Right lobe of liver (tissue), 6 donors: Measurements from ENCODE around the gene NBEAL1. TPM values are rescaled to one million over a fixed set of nuclear protein-coding genes. Genes with fewer than 3 reads are reported as not detected.
"Not testable (repeated sequence)": the region's sequence is repeated elsewhere in the genome, so short reads cannot be mapped to it uniquely, and the experiment has no call there.

Experiments
- ATAC-seq, 4 donors: fragments of 200-7000 bp; cut with Tn5 transposase; one replicate each; pipeline ENCODE4 v1.9.1; 2020; ENCODE audit warnings: mild to moderate bottlenecking in 4 of 4, moderate library complexity in 4 of 4
- DNase-seq, 3 donors: peaks; one replicate each; pipeline ENCODE4 v3.0.0-alpha.2; 2020
- H3K27ac ChIP-seq, 3 donors: fragments of 200-600 bp; one replicate each; pipeline ENCODE4 v1.8.0; 2022
- H3K27me3 ChIP-seq, 2 donors: fragments of 200-600 bp; one replicate each; pipeline ENCODE4 v1.8.0; 2022
- H3K36me3 ChIP-seq, 4 donors: fragments of 200-600 bp; sonication (generic) in 1 of 4; one replicate each; pipeline versions ENCODE4 v1.5.1 to v1.8.0; 2017 to 2022; ENCODE audit warnings: control low read depth in 1 of 4
- H3K4me1 ChIP-seq, 4 donors: fragments of 200-600 bp; sonication (generic) in 1 of 4; one replicate each; pipeline versions ENCODE4 v1.5.1 to v1.8.0; 2017 to 2022; ENCODE audit warnings: control low read depth in 1 of 4
- H3K4me3 ChIP-seq, 3 donors: fragments of 200-600 bp; one replicate each; pipeline ENCODE4 v1.8.0; 2022
- H3K9me3 ChIP-seq, 4 donors: fragments of 200-600 bp; sonication (generic) in 1 of 4; one replicate each; pipeline versions ENCODE4 v1.5.1 to v1.8.0; 2017 to 2022; ENCODE audit warnings: control low read depth in 1 of 4
- POLR2A ChIP-seq: fragments of 450-650 bp; IDR thresholded peaks from one replicate; pipeline ENCODE4 v1.6.1; 2017; ENCODE audit warnings: antibody characterized with exemption, mild to moderate bottlenecking
- WGBS: methylation state at CpG from one replicate; pipeline ENCODE4 v1.1.6; 2018; ENCODE audit warnings: low coverage, low lambda C conversion rate; ENCODE audit not compliant: insufficient coverage; ENCODE audit errors: missing lambda C conversion rate; 5-methylcytosine and 5-hydroxymethylcytosine counted together
- intact Hi-C, 2 donors: fragments of 100-400 bp; cut with DNase I; formaldehyde crosslinking; loops; one replicate each; pipeline versions ENCODE4 v1.11.2 to v1.14.1; 2022
- total RNA-seq, 6 experiments: library from RNA; depleted of rRNA in 2 of 6; stranded (reverse); fragments of >200 nt in 2 of 6; fragmentation: NEBNext Ultra II Directional in 3 of 6; extraction: Animal tissue kit (Norgen Biotek cat#: 25700) in 3 of 6; gene quantifications; one replicate each; pipeline versions ENCODE4 v1.1.0 to v1.2.4, GENCODE V29; 2016 to 2023
- TF ChIP-seq, protein P1 (sequence below), 4 donors: fragments of 200-600 bp in 3 of 4; fragments of 450-650 bp in 1 of 4; IDR thresholded peaks; one replicate each; pipeline versions ENCODE4 v1.5.1 to v1.8.0; 2016 to 2022; ENCODE audit warnings: antibody characterized with exemption in 4 of 4, mild to moderate bottlenecking in 2 of 4
- donor health status: DM: no; HTN: yes; CAD: no.
- donor health status: DM: no; HTN: no; CAD: no.
- donor health status: DM: no; HTN: no; CAD: no.
- donor health status: DM: no; HTN: yes; CAD: no.
- donor health status: DM: no; HTN: yes; CAD: no.

The NBEAL1 gene
- total RNA-seq, 6 experiments from 2014 or later = 16.4 to 28.6 (median 21.9) TPM

DNA sequence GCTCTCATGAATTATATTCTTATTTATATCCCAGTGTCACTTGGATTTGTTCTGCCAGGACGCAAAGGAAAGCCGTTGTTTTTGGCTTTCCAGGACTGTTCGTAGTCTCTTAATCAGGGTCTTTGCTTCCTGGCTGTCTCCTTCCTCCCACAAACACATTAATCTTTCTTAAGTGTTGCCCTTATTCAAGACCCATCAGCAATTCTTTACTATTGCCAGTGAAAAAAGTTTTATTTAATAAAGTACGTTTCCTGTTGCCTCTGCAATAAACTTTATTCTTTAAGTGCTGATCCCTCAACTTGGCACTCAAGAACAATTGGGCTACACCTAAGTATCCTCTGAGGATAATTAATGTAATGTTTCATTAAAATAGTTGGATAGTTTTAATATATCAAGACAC lies 155.8 kb downstream of the NBEAL1 start:
- intact Hi-C loops = no loop called here
- no peaks in the 10 kb centered on the region for H3K9me3 ChIP-seq
- WGBS = 69% methylated on average over 4 of the region's 4 CpGs
- no peaks in the 10 kb centered on the region for H3K27me3 ChIP-seq
- ATAC-seq (no peak), DNase-seq (no peak)
- no peak overlapping the region for H3K27ac ChIP-seq
- no peaks in the 10 kb centered on the region for H3K4me1 ChIP-seq
- H3K4me3 ChIP-seq = no peak overlapping the region
- TF ChIP-seq POLR2A = no peak
- TF ChIP-seq, protein P1, sequence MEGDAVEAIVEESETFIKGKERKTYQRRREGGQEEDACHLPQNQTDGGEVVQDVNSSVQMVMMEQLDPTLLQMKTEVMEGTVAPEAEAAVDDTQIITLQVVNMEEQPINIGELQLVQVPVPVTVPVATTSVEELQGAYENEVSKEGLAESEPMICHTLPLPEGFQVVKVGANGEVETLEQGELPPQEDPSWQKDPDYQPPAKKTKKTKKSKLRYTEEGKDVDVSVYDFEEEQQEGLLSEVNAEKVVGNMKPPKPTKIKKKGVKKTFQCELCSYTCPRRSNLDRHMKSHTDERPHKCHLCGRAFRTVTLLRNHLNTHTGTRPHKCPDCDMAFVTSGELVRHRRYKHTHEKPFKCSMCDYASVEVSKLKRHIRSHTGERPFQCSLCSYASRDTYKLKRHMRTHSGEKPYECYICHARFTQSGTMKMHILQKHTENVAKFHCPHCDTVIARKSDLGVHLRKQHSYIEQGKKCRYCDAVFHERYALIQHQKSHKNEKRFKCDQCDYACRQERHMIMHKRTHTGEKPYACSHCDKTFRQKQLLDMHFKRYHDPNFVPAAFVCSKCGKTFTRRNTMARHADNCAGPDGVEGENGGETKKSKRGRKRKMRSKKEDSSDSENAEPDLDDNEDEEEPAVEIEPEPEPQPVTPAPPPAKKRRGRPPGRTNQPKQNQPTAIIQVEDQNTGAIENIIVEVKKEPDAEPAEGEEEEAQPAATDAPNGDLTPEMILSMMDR (IDR thresholded peaks at IDR 0.05) = no peak
- H3K36me3 ChIP-seq = peaks cover 0 to 40% (median 7%) of the 10 kb centered on the region in 4 donors

DNA sequence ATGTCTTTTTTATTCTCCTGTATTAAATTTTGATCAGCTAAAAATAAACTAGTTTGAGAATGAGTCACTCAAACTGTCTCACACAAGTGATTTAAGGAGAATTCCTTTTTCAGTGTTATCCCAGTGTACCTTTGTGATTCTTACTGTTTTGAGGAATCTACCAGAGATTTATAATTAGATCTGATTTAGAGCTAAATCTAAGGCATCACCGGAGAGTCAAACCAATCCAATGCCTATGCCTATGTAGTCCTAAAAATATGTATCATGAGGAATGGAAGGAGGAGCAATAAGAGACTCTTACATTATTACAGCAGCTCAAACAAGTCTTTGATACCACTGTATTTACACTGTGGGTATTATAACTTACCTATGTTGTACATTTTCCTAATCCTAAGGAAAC lies 160.7 kb downstream of the NBEAL1 start:
- Histone ChIP-seq H3K27ac (no peak overlapping the region), H3K27me3 (no peaks in the 10 kb centered on the region), H3K4me3 (no peak overlapping the region), H3K9me3 (no peaks in the 10 kb centered on the region), H3K36me3 (peaks cover 0 to 19% (median 3%) of the 10 kb centered on the region in 4 donors), H3K4me1 (no peaks in the 10 kb centered on the region)
- ATAC-seq = no peak
- DNase-seq = no peak
- intact Hi-C loops = no loop called here
- no peak for TF ChIP-seq POLR2A
- TF ChIP-seq, protein P1 (IDR thresholded peaks at IDR 0.05) = no peak
- WGBS = 100% methylated on average over 1 of the region's 1 CpG

DNA sequence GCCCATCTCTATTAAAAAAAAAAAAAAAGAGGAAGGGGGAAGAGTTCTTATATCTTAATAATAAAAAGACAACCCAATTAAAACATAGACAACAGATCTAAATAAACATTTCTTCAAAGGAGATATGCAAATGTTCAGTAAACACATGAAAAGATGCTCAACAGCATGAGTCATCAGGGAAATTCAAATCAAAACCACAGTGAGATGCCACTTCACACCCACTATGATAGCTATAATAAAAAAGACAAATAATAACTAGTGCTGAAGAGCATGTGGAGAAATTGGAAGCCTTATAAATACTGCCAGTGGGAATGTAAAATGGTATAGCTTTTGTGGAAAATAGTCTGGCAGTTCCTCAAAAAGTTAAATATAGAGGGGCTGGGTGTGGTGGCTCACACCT lies 162.7 kb downstream of the NBEAL1 start:
- Histone ChIP-seq H3K27me3 (no peaks in the 10 kb centered on the region), H3K27ac (no peak overlapping the region), H3K9me3 (no peaks in the 10 kb centered on the region), H3K4me1 (no peaks in the 10 kb centered on the region), H3K36me3 (peaks cover 0 to 17% (median 5%) of the 10 kb centered on the region in 4 donors), H3K4me3 (no peak overlapping the region)
- DNase-seq = no peak
- intact Hi-C loops = no loop called here
- no peak for ATAC-seq
- TF ChIP-seq, protein P1 (IDR thresholded peaks at IDR 0.05) = no peak
- no peak for TF ChIP-seq POLR2A

DNA sequence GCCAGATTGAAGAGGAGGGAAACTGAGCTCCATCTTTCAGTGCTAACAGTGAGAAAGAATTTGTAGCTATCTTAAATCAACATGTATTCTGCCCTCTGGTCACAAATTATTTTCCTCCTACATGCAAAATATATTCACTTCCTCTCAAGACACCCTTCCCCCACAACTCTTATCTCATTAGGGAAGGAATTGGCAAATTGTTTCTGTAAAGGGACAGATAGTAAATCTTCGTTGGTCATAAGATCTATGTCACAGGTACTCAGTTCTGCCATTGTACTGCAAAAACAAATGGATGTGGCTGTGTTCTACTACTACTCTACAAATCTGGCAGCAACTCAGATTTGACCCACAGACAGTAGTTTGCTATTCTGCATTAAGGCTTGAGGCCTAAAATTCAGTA lies 171.2 kb downstream of the NBEAL1 start:
- TF ChIP-seq, protein P1 (IDR thresholded peaks at IDR 0.05) = no peak
- H3K36me3 ChIP-seq = peaks cover 0 to 9% (median 8%) of the 10 kb centered on the region in 4 donors
- 73% methylated on average over 1 of the region's 1 CpG for WGBS
- ATAC-seq (no peak), DNase-seq (no peak)
- no peaks in the 10 kb centered on the region for H3K9me3 ChIP-seq
- no peaks in the 10 kb centered on the region for H3K27me3 ChIP-seq
- H3K4me1 ChIP-seq = no peaks in the 10 kb centered on the region
- intact Hi-C loops = no loop called here
- H3K4me3 ChIP-seq = no peak overlapping the region
- no peak overlapping the region for H3K27ac ChIP-seq

DNA sequence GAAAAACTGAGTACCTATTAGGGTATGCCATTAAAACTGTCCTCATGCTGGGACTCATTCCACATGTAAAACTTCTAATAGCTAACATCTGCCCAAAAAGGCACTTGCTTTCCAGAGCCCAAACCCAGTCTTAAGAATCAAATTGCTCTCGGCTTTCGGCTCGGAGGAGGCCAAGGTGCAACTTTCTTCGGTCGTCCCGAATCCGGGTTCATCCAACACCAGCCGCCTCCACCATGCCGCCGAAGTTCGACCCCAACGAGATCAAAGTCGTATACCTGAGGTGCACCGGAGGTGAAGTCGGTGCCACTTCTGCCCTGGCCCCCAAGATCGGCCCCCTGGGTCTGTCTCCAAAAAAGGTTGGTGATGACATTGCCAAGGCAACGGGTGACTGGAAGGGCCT lies 175.9 kb downstream of the NBEAL1 start:
- H3K4me3 ChIP-seq, DNase-seq, H3K9me3 ChIP-seq, intact Hi-C loops, ATAC-seq, H3K4me1 ChIP-seq, H3K27ac ChIP-seq, H3K27me3 ChIP-seq: not testable (repeated sequence)
- 96% methylated on average over 7 of the region's 17 CpGs for WGBS
- H3K36me3 ChIP-seq = peaks cover 0 to 17% (median 7%) of the 10 kb centered on the region in 4 donors

DNA sequence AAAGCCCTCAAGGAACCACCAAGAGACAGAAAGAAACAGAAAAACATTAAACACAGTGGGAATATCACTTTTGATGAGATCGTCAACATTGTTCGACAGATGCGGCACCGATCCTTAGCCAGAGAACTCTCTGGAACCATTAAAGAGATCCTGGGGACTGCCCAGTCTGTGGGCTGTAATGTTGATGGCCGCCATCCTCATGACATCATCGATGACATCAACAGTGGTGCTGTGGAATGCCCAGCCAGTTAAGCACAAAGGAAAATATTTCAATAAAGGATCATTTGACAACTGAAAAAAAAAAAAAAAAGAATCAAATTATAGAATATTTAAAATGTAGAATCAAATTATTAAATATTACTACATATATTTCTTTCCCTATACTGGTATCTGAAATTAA lies 176.4 kb downstream of the NBEAL1 start:
- H3K36me3 ChIP-seq = peaks cover 0 to 17% (median 7%) of the 10 kb centered on the region in 4 donors
- H3K9me3 ChIP-seq, intact Hi-C loops, H3K4me3 ChIP-seq, H3K4me1 ChIP-seq, H3K27me3 ChIP-seq, H3K27ac ChIP-seq, ATAC-seq, DNase-seq: not testable (repeated sequence)
- WGBS = 86% methylated on average over 3 of the region's 6 CpGs
